Peyer's patch (tissue), 4 donors: ENCODE results near the gene URI1. TPM values are rescaled to one million over a fixed set of nuclear protein-coding genes. Genes with fewer than 3 reads are reported as not detected.

ENCODE experiments used
- DNase-seq, 3 donors: peaks; one replicate each; pipeline ENCODE4 v3.0.0-alpha.2; 2017 to 2019
- H3K27ac ChIP-seq, 4 donors: fragments of 200-600 bp; sonication (generic); one replicate each; pipeline ENCODE4 v1.5.1; 2016 to 2019
- H3K27me3 ChIP-seq, 2 donors: fragments of 200-600 bp; sonication (generic); one replicate each; pipeline ENCODE4 v1.5.1; 2019
- H3K36me3 ChIP-seq, 3 donors: fragments of 200-600 bp; sonication (generic); one replicate each; pipeline ENCODE4 v1.5.1; 2016 to 2019
- H3K4me1 ChIP-seq, 4 donors: fragments of 200-600 bp; sonication (generic); one replicate each; pipeline ENCODE4 v1.5.1; 2016 to 2019
- H3K4me3 ChIP-seq, 4 donors: fragments of 200-600 bp; sonication (generic); 1 replicate in 3 of 4; 2 replicates in 1 of 4; pipeline ENCODE4 v1.5.1; 2016 to 2019; ENCODE audit warnings: mild to moderate bottlenecking in 1 of 4
- H3K9me3 ChIP-seq, 4 donors: fragments of 200-600 bp; sonication (generic); one replicate each; pipeline ENCODE4 v1.5.1; 2016 to 2019; ENCODE audit warnings: mild to moderate bottlenecking in 1 of 4
- POLR2A ChIP-seq, 2 donors: fragments of 450-650 bp; IDR thresholded peaks; one replicate each; pipeline ENCODE4 v1.5.1; 2017; ENCODE audit warnings: antibody characterized with exemption in 2 of 2, mild to moderate bottlenecking in 2 of 2, moderate library complexity in 2 of 2
- total RNA-seq, 4 donors: library from RNA; depleted of rRNA; stranded (reverse); fragments of >200 nt; gene quantifications; one replicate each; pipeline ENCODE4 v1.1.0, GENCODE V29; 2016
- TF ChIP-seq, protein P1 (sequence below), 6 experiments: fragments of 450-650 bp in 4 of 6; fragments of 200-600 bp in 2 of 6; sonication (generic) in 1 of 6; IDR thresholded peaks; one replicate each; pipeline ENCODE4 v1.5.1; 2017 to 2019; ENCODE audit warnings: antibody characterized with exemption in 6 of 6, mild to moderate bottlenecking in 3 of 6, moderate library complexity in 1 of 6

The URI1 gene
- total RNA-seq, 4 donors from 2014 or later, result 28.4 to 98.2 (median 37.8) TPM

DNA sequence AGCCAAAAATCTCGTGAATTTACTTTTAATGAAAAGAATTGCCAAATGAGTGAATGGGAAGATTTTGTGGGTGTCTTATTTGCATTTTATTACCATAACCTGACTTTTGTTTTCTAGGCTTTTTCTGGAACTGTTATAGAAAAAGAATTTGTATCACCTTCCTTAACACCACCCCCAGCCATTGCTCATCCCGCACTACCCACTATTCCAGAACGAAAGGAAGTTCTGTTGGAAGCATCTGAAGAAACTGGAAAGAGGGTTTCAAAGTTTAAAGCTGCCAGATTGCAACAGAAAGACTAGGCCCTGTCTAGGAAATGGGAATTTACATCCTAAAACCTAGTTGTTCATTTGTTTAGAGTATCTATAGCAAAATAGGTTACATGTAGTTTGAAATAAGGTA, 72.7 kb downstream of the URI1 start:
- H3K27me3 ChIP-seq, result no peaks in the 10 kb centered on the region
- no peaks in the 10 kb centered on the region for H3K9me3 ChIP-seq
- no peak overlapping the region for H3K4me3 ChIP-seq
- no peak for TF ChIP-seq POLR2A (IDR thresholded peaks at IDR 0.05)
- TF ChIP-seq, protein P1, sequence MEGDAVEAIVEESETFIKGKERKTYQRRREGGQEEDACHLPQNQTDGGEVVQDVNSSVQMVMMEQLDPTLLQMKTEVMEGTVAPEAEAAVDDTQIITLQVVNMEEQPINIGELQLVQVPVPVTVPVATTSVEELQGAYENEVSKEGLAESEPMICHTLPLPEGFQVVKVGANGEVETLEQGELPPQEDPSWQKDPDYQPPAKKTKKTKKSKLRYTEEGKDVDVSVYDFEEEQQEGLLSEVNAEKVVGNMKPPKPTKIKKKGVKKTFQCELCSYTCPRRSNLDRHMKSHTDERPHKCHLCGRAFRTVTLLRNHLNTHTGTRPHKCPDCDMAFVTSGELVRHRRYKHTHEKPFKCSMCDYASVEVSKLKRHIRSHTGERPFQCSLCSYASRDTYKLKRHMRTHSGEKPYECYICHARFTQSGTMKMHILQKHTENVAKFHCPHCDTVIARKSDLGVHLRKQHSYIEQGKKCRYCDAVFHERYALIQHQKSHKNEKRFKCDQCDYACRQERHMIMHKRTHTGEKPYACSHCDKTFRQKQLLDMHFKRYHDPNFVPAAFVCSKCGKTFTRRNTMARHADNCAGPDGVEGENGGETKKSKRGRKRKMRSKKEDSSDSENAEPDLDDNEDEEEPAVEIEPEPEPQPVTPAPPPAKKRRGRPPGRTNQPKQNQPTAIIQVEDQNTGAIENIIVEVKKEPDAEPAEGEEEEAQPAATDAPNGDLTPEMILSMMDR (IDR thresholded peaks at IDR 0.05), result no peak
- H3K36me3 ChIP-seq, result peaks cover 0 to 18% (median 0%) of the 10 kb centered on the region in 3 donors
- H3K4me1 ChIP-seq, result no peaks in the 10 kb centered on the region
- no peak for DNase-seq
- H3K27ac ChIP-seq, result no peak overlapping the region

DNA sequence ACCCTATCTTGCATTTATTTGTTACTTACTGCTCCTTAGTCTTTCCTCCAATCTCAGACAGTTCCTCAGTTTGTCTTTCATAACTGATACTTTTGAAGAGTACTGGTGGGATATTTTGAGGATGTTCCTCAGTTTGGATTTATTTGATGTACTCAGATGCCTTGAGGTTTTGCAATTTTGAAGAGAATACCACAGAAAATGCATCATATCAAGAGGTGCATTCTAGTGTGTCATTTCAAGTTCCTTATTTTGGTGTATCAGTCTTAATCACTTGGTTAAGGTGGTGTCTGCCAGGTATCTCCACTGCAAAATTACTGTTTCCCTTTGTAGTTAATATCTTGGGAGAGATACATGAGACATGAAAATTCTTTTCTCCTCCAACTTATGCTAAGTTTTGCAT, 75.1 kb downstream of the URI1 start:
- no peak overlapping the region for H3K4me3 ChIP-seq
- H3K4me1 ChIP-seq, result no peaks in the 10 kb centered on the region
- H3K9me3 ChIP-seq, result no peaks in the 10 kb centered on the region
- no peak overlapping the region for H3K27ac ChIP-seq
- H3K27me3 ChIP-seq, result no peaks in the 10 kb centered on the region
- TF ChIP-seq POLR2A (IDR thresholded peaks at IDR 0.05), result no peak
- TF ChIP-seq, protein P1 (IDR thresholded peaks at IDR 0.05), result no peak
- DNase-seq, result no peak
- H3K36me3 ChIP-seq, result peaks cover 0 to 1% (median 0%) of the 10 kb centered on the region in 3 donors

DNA sequence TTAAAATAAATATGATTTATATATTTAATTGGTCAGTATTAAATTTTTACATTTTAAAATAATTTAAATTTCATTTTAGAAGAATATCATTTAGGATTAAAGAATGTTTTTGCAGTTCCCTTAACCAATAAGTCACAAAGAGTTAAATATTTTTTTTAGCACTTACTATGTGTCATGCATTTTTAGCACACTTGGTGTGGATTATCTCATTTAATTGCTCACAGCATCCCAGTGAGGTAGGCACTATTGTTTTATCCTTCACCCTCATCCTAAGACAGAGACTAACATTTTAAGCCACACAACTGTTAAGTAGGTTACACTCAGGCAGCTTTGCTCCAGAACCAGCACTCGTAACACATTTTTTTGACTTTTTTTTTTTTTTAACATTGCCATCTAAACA, 78.2 kb downstream of the URI1 start:
- Histone ChIP-seq H3K27ac (no peak overlapping the region), H3K36me3 (no peaks in the 10 kb centered on the region), H3K9me3 (no peaks in the 10 kb centered on the region), H3K27me3 (no peaks in the 10 kb centered on the region), H3K4me1 (no peaks in the 10 kb centered on the region), H3K4me3 (no peak overlapping the region)
- no peak for TF ChIP-seq POLR2A (IDR thresholded peaks at IDR 0.05)
- TF ChIP-seq, protein P1 (IDR thresholded peaks at IDR 0.05), result no peak
- DNase-seq, result no peak

DNA sequence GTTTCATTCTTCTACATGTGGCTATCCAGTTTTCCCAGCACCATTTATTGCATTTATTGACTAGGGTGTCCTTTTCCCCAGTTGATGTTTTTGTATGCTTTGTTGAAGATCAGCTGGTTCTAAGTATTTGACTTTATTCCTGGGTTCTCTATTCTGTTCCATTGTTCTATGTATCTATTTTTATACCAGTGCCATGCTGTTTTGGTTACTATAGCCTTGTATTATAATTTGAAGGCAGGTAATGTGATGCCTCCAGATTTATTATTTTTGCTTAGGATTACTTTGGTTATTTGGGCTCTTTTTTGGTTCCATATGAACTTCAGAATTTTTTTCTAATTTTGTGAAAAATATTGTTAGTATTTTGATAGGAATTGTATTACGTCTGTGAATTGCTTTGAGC, 80.6 kb downstream of the URI1 start:
- Histone ChIP-seq H3K4me3 (no peak overlapping the region), H3K36me3 (no peaks in the 10 kb centered on the region), H3K27me3 (no peaks in the 10 kb centered on the region), H3K27ac (no peak overlapping the region), H3K4me1 (no peaks in the 10 kb centered on the region), H3K9me3 (no peaks in the 10 kb centered on the region)
- no peak for TF ChIP-seq POLR2A (IDR thresholded peaks at IDR 0.05)
- TF ChIP-seq, protein P1 (IDR thresholded peaks at IDR 0.05), result no peak
- no peak for DNase-seq

DNA sequence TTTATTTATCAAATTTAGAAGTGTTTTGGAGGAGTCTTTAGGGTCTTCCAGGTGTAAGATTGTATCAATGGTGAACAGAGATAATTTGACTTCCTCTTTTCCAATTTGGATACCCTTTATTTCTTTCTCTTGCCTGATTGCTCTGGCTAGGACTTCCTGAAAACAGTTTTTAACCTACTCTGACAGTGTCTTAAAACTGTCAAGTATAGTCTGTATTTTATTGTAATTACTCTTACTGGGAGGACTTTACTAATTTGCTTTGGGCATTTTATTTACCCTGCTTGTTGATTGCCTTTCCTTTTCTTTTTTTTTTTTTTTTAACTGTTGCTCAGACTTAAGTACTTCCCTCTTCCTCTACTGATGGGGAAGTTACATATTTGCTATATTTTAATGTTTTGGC, 81.3 kb downstream of the URI1 start:
- TF ChIP-seq POLR2A (IDR thresholded peaks at IDR 0.05), result no peak
- TF ChIP-seq, protein P1 (IDR thresholded peaks at IDR 0.05), result no peak
- H3K4me1 ChIP-seq, result no peaks in the 10 kb centered on the region
- no peak for DNase-seq
- H3K27ac ChIP-seq, result no peak overlapping the region
- H3K4me3 ChIP-seq, result no peak overlapping the region
- no peaks in the 10 kb centered on the region for H3K9me3 ChIP-seq
- H3K27me3 ChIP-seq, result no peaks in the 10 kb centered on the region
- no peaks in the 10 kb centered on the region for H3K36me3 ChIP-seq

DNA sequence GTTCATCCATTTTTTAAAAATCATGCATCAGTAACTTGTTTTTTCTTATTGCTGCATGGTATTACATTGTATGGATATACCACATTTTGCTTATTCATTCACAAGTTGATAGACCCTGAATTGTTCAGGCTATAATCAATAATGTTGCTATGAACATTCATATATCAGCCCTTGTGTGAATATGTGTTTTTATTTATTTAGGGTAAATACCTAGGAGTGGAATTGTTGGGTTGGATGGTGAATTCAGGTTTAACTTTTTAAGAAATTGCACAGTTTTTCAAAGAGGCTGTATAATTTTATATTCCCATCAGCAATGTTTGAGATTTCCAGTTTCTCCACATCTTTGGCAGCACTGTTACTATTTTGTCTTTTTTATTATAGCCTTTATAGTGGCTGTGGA, 82.1 kb downstream of the URI1 start:
- H3K9me3 ChIP-seq, result no peaks in the 10 kb centered on the region
- DNase-seq, result no peak
- no peaks in the 10 kb centered on the region for H3K27me3 ChIP-seq
- TF ChIP-seq, protein P1 (IDR thresholded peaks at IDR 0.05), result no peak
- TF ChIP-seq POLR2A (IDR thresholded peaks at IDR 0.05), result no peak
- no peaks in the 10 kb centered on the region for H3K36me3 ChIP-seq
- H3K27ac ChIP-seq, result no peak overlapping the region
- H3K4me1 ChIP-seq, result no peaks in the 10 kb centered on the region
- H3K4me3 ChIP-seq, result no peak overlapping the region
